ENCODE results near the gene MAST4.

The MAST4 gene

GRCh38 chr5:66993448-66993847, 397.3 kb downstream of the MAST4 start:
- Histone ChIP-seq H3K36me3 (ENCODE audit: control insufficient read depth in 5 of 5, insufficient read depth in 5 of 5, low read length in 5 of 5) (no peaks in the 10 kb centered on the region), H3K4me3 (ENCODE audit: low read depth in 1 of 5, low read length in 5 of 5) (no peak overlapping the region), H3K9me3 (ENCODE audit: control insufficient read depth in 5 of 5, low read length in 5 of 5) (no peaks in the 10 kb centered on the region), H3K9ac (ENCODE audit: low read length in 5 of 5) (no peak overlapping the region), H3K27me3 (ENCODE audit: control insufficient read depth in 5 of 5, insufficient read depth in 4 of 5, low read length in 5 of 5) (no peaks in the 10 kb centered on the region), H3K4me1 (ENCODE audit: control insufficient read depth in 5 of 5, insufficient read depth in 5 of 5, low read length in 5 of 5) (peaks cover 0 to 7% (median 6%) of the 10 kb centered on the region in 5 donors), H3K27ac (ENCODE audit: low read depth, low read length) (no peak overlapping the region)

- Histone ChIP-seq H3K36me3 (ENCODE audit: control insufficient read depth in 5 of 5, insufficient read depth in 5 of 5, low read length in 5 of 5) (no peaks in the 10 kb centered on the region), H3K4me1 (ENCODE audit: control insufficient read depth in 5 of 5, insufficient read depth in 5 of 5, low read length in 5 of 5) (peaks cover 0 to 7% (median 6%) of the 10 kb centered on the region in 5 donors), H3K27ac (ENCODE audit: low read depth, low read length) (no peak overlapping the region), H3K27me3 (ENCODE audit: control insufficient read depth in 5 of 5, insufficient read depth in 4 of 5, low read length in 5 of 5) (no peaks in the 10 kb centered on the region), H3K4me3 (ENCODE audit: low read depth in 1 of 5, low read length in 5 of 5) (no peak overlapping the region), H3K9ac (ENCODE audit: low read length in 5 of 5) (no peak overlapping the region), H3K9me3 (ENCODE audit: control insufficient read depth in 5 of 5, low read length in 5 of 5) (no peaks in the 10 kb centered on the region)
Measured at GRCh38 chr5:66993882-66994281, 397.7 kb downstream of the MAST4 start.

- no peak overlapping the region for H3K27ac ChIP-seq (ENCODE audit: low read depth, low read length)
- H3K9ac ChIP-seq (ENCODE audit: low read length in 5 of 5), result no peak overlapping the region
- H3K36me3 ChIP-seq (ENCODE audit: control insufficient read depth in 5 of 5, insufficient read depth in 5 of 5, low read length in 5 of 5), result no peaks in the 10 kb centered on the region
- H3K4me3 ChIP-seq (ENCODE audit: low read depth in 1 of 5, low read length in 5 of 5), result no peak overlapping the region
- peaks cover 0 to 7% (median 6%) of the 10 kb centered on the region in 5 donors for H3K4me1 ChIP-seq (ENCODE audit: control insufficient read depth in 5 of 5, insufficient read depth in 5 of 5, low read length in 5 of 5)
- H3K27me3 ChIP-seq (ENCODE audit: control insufficient read depth in 5 of 5, insufficient read depth in 4 of 5, low read length in 5 of 5), result no peaks in the 10 kb centered on the region
- no peaks in the 10 kb centered on the region for H3K9me3 ChIP-seq (ENCODE audit: control insufficient read depth in 5 of 5, low read length in 5 of 5)
Measured at GRCh38 chr5:66994790-66995189, 398.6 kb downstream of the MAST4 start.

- Histone ChIP-seq H3K27ac (ENCODE audit: low read depth, low read length) (peak overlapping the region; percentile 90), H3K9me3 (ENCODE audit: control insufficient read depth in 5 of 5, low read length in 5 of 5) (no peaks in the 10 kb centered on the region), H3K36me3 (ENCODE audit: control insufficient read depth in 5 of 5, insufficient read depth in 5 of 5, low read length in 5 of 5) (no peaks in the 10 kb centered on the region), H3K4me3 (ENCODE audit: low read depth in 1 of 5, low read length in 5 of 5) (no peak overlapping the region), H3K4me1 (ENCODE audit: control insufficient read depth in 5 of 5, insufficient read depth in 5 of 5, low read length in 5 of 5) (peaks cover 0 to 41% (median 35%) of the 10 kb centered on the region in 5 donors), H3K27me3 (ENCODE audit: control insufficient read depth in 5 of 5, insufficient read depth in 4 of 5, low read length in 5 of 5) (no peaks in the 10 kb centered on the region), H3K9ac (ENCODE audit: low read length in 5 of 5) (no peak overlapping the region)
Measured at GRCh38 chr5:67000794-67001475, 404.7 kb downstream of the MAST4 start.

GRCh38 chr5:67002832-67003684, 406.9 kb downstream of the MAST4 start:
- Histone ChIP-seq H3K9ac (ENCODE audit: low read length in 5 of 5) (peak overlapping the region in 3 of 5 donors; percentile 76 to 80 (median 80)), H3K27ac (ENCODE audit: low read depth, low read length) (peak overlapping the region; percentile 90), H3K4me3 (ENCODE audit: low read depth in 1 of 5, low read length in 5 of 5) (peak overlapping the region; percentile 66 to 79 (median 72)), H3K9me3 (ENCODE audit: control insufficient read depth in 5 of 5, low read length in 5 of 5) (no peaks in the 10 kb centered on the region), H3K36me3 (ENCODE audit: control insufficient read depth in 5 of 5, insufficient read depth in 5 of 5, low read length in 5 of 5) (no peaks in the 10 kb centered on the region), H3K4me1 (ENCODE audit: control insufficient read depth in 5 of 5, insufficient read depth in 5 of 5, low read length in 5 of 5) (peaks cover 0 to 62% (median 49%) of the 10 kb centered on the region in 5 donors), H3K27me3 (ENCODE audit: control insufficient read depth in 5 of 5, insufficient read depth in 4 of 5, low read length in 5 of 5) (no peaks in the 10 kb centered on the region)

DNA sequence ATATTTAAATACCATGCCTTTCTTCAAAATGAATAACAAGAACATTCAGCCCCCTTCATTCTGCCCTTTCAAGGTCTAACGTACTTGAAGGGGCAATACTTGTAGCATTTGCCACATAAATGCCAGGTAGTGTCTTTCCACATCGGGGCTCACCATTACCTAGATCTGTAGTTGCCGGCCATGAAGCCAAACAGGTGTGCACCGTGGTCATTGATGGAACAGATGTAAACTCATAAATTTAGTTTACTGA, 407.4 kb downstream of the MAST4 start:
- Histone ChIP-seq H3K4me1 (ENCODE audit: control insufficient read depth in 5 of 5, insufficient read depth in 5 of 5, low read length in 5 of 5) (peaks cover 0 to 62% (median 49%) of the 10 kb centered on the region in 5 donors), H3K27ac (ENCODE audit: low read depth, low read length) (peak overlapping the region; percentile 90), H3K27me3 (ENCODE audit: control insufficient read depth in 5 of 5, insufficient read depth in 4 of 5, low read length in 5 of 5) (no peaks in the 10 kb centered on the region), H3K9me3 (ENCODE audit: control insufficient read depth in 5 of 5, low read length in 5 of 5) (no peaks in the 10 kb centered on the region), H3K9ac (ENCODE audit: low read length in 5 of 5) (peak overlapping the region in 3 of 5 donors; percentile 76 to 80 (median 80)), H3K36me3 (ENCODE audit: control insufficient read depth in 5 of 5, insufficient read depth in 5 of 5, low read length in 5 of 5) (no peaks in the 10 kb centered on the region), H3K4me3 (ENCODE audit: low read depth in 1 of 5, low read length in 5 of 5) (peak overlapping the region; percentile 66 to 79 (median 72))

GRCh38 chr5:67003935-67004729, 407.9 kb downstream of the MAST4 start:
- Histone ChIP-seq H3K27me3 (ENCODE audit: control insufficient read depth in 5 of 5, insufficient read depth in 4 of 5, low read length in 5 of 5) (no peaks in the 10 kb centered on the region), H3K36me3 (ENCODE audit: control insufficient read depth in 5 of 5, insufficient read depth in 5 of 5, low read length in 5 of 5) (no peaks in the 10 kb centered on the region), H3K27ac (ENCODE audit: low read depth, low read length) (peak overlapping the region; percentile 90), H3K9ac (ENCODE audit: low read length in 5 of 5) (peak overlapping the region; percentile 40 to 82 (median 80)), H3K9me3 (ENCODE audit: control insufficient read depth in 5 of 5, low read length in 5 of 5) (no peaks in the 10 kb centered on the region), H3K4me3 (ENCODE audit: low read depth in 1 of 5, low read length in 5 of 5) (peak overlapping the region; percentile 66 to 81 (median 74)), H3K4me1 (ENCODE audit: control insufficient read depth in 5 of 5, insufficient read depth in 5 of 5, low read length in 5 of 5) (peaks cover 0 to 67% (median 54%) of the 10 kb centered on the region in 5 donors)

GRCh38 chr5:67004730-67005350, 408.6 kb downstream of the MAST4 start:
- peak overlapping the region; percentile 90 for H3K27ac ChIP-seq (ENCODE audit: low read depth, low read length)
- peak overlapping the region; percentile 66 to 81 (median 74) for H3K4me3 ChIP-seq (ENCODE audit: low read depth in 1 of 5, low read length in 5 of 5)
- H3K4me1 ChIP-seq (ENCODE audit: control insufficient read depth in 5 of 5, insufficient read depth in 5 of 5, low read length in 5 of 5), result peaks cover 0 to 70% (median 59%) of the 10 kb centered on the region in 5 donors
- no peaks in the 10 kb centered on the region for H3K27me3 ChIP-seq (ENCODE audit: control insufficient read depth in 5 of 5, insufficient read depth in 4 of 5, low read length in 5 of 5)
- H3K9me3 ChIP-seq (ENCODE audit: control insufficient read depth in 5 of 5, low read length in 5 of 5), result no peaks in the 10 kb centered on the region
- no peaks in the 10 kb centered on the region for H3K36me3 ChIP-seq (ENCODE audit: control insufficient read depth in 5 of 5, insufficient read depth in 5 of 5, low read length in 5 of 5)
- H3K9ac ChIP-seq (ENCODE audit: low read length in 5 of 5), result peak overlapping the region; percentile 40 to 82 (median 76)

DNA sequence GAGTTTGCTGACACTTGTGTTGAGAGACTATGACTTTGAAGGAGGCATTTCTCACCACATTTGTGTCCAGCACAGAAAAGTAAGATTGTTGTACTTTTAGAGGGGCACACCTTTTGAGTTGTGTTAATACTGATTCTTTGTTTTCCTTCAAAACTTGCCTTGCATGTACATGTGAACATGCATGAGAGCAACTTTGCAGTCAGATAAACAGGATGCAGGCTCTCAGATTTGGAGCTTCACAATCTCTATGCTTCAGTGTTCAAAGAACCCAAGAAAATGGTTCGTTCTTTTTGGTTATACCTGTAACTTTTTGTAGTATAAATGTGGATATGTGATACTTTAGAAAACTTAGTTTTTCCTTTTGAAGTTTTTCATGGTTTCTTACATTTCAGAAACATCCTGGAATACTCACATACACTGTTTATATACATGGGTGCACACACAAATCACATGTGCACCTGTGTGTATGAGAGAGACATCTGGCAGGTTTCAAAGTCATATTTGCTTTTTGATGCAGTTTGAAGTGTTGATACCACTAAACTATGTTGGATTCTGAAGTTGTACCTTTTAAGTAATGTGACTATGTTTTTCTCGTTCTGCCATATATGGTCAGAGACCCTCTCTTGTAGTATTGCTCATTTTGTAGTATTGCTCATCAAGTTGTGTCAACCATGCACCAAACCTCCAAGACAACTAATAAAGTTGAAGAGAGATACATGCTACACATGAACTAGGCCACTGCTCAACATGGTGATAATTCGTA, 409.7 kb downstream of the MAST4 start:
- peak overlapping the region; percentile 66 to 81 (median 74) for H3K4me3 ChIP-seq (ENCODE audit: low read depth in 1 of 5, low read length in 5 of 5)
- H3K9ac ChIP-seq (ENCODE audit: low read length in 5 of 5), result peak overlapping the region in 2 of 5 donors; percentile 33 to 80
- H3K4me1 ChIP-seq (ENCODE audit: control insufficient read depth in 5 of 5, insufficient read depth in 5 of 5, low read length in 5 of 5), result peaks cover 0 to 78% (median 63%) of the 10 kb centered on the region in 5 donors

More for the DNA sequence above, 409.7 kb downstream of the MAST4 start:
- Histone ChIP-seq H3K27ac (ENCODE audit: low read depth, low read length) (peak overlapping the region; percentile 90), H3K36me3 (ENCODE audit: control insufficient read depth in 5 of 5, insufficient read depth in 5 of 5, low read length in 5 of 5) (no peaks in the 10 kb centered on the region), H3K9me3 (ENCODE audit: control insufficient read depth in 5 of 5, low read length in 5 of 5) (no peaks in the 10 kb centered on the region), H3K27me3 (ENCODE audit: control insufficient read depth in 5 of 5, insufficient read depth in 4 of 5, low read length in 5 of 5) (no peaks in the 10 kb centered on the region)
